ENCODE data around the gene CXorf66.
"Not testable (repeated sequence)": the region's sequence is repeated elsewhere in the genome, so short reads cannot be mapped to it uniquely, and the experiment has no call there.

The CXorf66 gene

DNA sequence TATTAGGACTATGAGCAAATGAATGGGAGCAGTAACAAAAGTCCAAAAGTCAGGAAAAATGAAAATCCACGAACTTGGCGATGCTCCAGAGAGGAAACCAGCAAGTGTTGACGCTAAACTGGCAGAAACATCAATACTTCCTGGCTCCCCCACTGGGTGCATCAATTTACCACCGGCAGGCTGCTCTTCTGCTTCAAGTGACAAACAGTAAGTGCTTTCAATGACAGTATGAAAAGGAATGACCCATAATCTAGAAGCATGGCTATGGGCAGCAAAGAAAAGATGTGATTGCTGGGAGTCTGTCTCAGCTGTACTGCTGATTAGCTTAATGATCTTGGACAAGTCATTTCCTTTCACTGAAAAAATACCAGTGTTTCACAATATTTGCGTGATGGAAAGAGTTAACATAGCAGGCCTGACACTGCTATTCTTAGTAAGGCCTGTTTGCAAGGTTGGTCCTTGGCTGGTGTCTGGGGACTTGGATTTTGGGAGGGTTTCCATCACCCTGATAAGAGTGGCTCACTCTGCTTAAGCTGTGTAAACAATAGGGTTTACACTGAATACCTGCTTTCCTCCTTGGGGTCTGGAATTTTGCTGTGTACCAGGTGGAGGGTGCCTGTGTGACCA is 41.1 kb downstream of the CXorf66 start:
- H3K9me3 Mint-ChIP-seq = peaks cover 24% of the 10 kb centered on the region
- no peak for DNase-seq
- H3K36me3 Mint-ChIP-seq (ENCODE audit: low read depth) = peaks cover 20% of the 10 kb centered on the region

GRCh38 chrX:139921142-139921541 is 44.2 kb downstream of the CXorf66 start:
- H3K4me3 Mint-ChIP-seq; H3K27me3 Mint-ChIP-seq (ENCODE audit: low read depth, poor library complexity); DNase-seq; H3K4me1 Mint-ChIP-seq: not testable (repeated sequence)
- Mint-ChIP-seq H3K9me3 (peaks cover 36% of the 10 kb centered on the region), H3K36me3 (ENCODE audit: low read depth) (peaks cover 20% of the 10 kb centered on the region), H3K27ac (peak overlapping the region; percentile 9)

More for the DNA sequence above, 41.1 kb downstream of the CXorf66 start:
- Mint-ChIP-seq H3K27me3 (ENCODE audit: low read depth, poor library complexity) (peaks cover 3% of the 10 kb centered on the region), H3K27ac (no peak overlapping the region), H3K4me3 (no peak overlapping the region), H3K4me1 (peaks cover 8% of the 10 kb centered on the region)
- TF ChIP-seq, protein P1, sequence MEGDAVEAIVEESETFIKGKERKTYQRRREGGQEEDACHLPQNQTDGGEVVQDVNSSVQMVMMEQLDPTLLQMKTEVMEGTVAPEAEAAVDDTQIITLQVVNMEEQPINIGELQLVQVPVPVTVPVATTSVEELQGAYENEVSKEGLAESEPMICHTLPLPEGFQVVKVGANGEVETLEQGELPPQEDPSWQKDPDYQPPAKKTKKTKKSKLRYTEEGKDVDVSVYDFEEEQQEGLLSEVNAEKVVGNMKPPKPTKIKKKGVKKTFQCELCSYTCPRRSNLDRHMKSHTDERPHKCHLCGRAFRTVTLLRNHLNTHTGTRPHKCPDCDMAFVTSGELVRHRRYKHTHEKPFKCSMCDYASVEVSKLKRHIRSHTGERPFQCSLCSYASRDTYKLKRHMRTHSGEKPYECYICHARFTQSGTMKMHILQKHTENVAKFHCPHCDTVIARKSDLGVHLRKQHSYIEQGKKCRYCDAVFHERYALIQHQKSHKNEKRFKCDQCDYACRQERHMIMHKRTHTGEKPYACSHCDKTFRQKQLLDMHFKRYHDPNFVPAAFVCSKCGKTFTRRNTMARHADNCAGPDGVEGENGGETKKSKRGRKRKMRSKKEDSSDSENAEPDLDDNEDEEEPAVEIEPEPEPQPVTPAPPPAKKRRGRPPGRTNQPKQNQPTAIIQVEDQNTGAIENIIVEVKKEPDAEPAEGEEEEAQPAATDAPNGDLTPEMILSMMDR (IDR thresholded peaks at IDR 0.05) = no peak

DNA sequence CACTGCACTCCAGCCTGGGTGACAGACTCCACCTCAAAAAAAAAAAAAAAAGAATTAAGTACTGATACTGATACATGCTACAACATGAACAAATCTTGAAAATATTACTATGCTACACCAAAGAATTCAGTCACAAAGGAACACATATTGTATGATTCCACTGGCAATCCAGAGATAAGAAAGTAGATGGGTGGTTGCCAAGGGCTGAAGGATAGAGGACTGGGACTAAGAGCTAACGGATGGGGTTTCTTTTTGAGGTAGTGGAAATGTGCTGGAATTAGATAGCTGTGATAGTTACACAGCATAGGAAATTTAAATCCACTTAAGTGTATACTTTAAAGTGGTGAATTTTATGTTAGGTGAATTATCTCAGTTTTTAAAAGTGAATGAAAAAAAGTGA is 45.0 kb downstream of the CXorf66 start:
- Mint-ChIP-seq H3K4me3 (no peak overlapping the region), H3K27ac (no peak overlapping the region), H3K27me3 (ENCODE audit: low read depth, poor library complexity) (no peaks in the 10 kb centered on the region), H3K9me3 (peaks cover 38% of the 10 kb centered on the region), H3K36me3 (ENCODE audit: low read depth) (peaks cover 20% of the 10 kb centered on the region), H3K4me1 (no peaks in the 10 kb centered on the region)
- DNase-seq = no peak
- TF ChIP-seq, protein P1 (IDR thresholded peaks at IDR 0.05) = no peak

DNA sequence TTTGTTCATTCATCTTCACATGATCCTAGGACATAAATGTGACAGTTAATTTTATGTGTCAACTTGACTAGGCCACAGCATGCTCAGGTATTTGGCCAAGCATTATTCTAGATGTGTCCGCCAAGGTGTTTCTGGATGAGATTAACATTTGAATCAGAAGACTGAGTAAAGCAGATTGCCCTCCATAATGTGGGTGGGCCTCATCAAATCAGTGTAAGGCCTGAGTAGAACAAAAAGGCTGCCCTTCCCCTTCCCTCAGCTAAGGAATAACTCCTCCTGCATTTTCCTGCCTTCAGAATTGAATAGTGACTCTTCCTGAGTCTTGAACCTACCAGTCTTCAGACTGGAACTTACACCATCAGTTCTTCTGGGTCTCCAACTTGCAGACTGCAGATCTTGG is 50.9 kb downstream of the CXorf66 start:
- Mint-ChIP-seq H3K4me1 (peaks cover 4% of the 10 kb centered on the region), H3K4me3 (no peak overlapping the region), H3K9me3 (peaks cover 38% of the 10 kb centered on the region), H3K36me3 (ENCODE audit: low read depth) (peaks cover 11% of the 10 kb centered on the region), H3K27ac (no peak overlapping the region), H3K27me3 (ENCODE audit: low read depth, poor library complexity) (no peaks in the 10 kb centered on the region)
- DNase-seq = no peak
- TF ChIP-seq, protein P1 (IDR thresholded peaks at IDR 0.05) = no peak

DNA sequence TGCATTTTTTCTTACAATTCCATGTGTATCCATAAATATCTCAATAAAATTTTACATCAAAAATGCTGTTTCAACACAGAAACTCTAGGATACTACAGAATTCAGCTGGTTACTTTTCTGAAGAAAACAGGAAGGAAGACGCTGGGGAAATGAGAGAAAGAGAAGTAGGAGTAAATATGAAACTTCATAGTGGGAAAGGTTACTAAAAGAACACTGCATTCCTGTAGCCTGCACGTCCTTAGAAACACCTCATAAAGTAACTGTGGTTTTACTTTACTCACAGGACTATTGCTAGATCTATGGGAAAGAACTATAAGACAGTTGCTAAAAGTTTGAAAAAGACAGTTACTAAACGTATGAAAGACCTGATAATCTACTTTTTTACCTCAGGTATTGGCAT is 55.6 kb downstream of the CXorf66 start:
- Mint-ChIP-seq H3K27me3 (ENCODE audit: low read depth, poor library complexity) (no peaks in the 10 kb centered on the region), H3K4me3 (no peak overlapping the region), H3K36me3 (ENCODE audit: low read depth) (peaks cover 15% of the 10 kb centered on the region), H3K9me3 (peaks cover 30% of the 10 kb centered on the region), H3K27ac (no peak overlapping the region), H3K4me1 (peaks cover 8% of the 10 kb centered on the region)
- DNase-seq = no peak
- TF ChIP-seq, protein P1 (IDR thresholded peaks at IDR 0.05) = no peak

DNA sequence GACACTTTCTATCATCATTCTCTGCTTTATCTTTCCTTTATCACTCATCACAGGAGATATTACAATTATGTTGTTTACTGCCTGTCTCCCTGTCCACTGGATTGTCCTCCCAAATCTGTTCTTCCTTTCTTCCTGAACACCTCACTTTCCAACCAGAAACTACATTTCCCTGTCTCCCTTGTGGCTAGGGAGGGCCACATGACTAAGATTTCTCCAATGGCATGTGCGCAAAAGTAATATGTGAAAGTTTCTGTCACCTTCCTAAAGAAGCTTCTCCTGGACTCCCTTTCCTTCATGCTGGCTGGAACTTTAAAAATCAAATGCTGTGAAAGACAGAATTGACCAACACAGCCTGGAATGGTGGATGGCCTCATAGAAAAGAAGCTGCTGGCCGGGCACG is 58.2 kb downstream of the CXorf66 start:
- peaks cover 17% of the 10 kb centered on the region for H3K4me1 Mint-ChIP-seq
- TF ChIP-seq, protein P1 (IDR thresholded peaks at IDR 0.05) = no peak
- no peak for DNase-seq
- peaks cover 28% of the 10 kb centered on the region for H3K9me3 Mint-ChIP-seq
- H3K27me3 Mint-ChIP-seq (ENCODE audit: low read depth, poor library complexity) = no peaks in the 10 kb centered on the region
- H3K36me3 Mint-ChIP-seq (ENCODE audit: low read depth) = peaks cover 5% of the 10 kb centered on the region
- H3K4me3 Mint-ChIP-seq = no peak overlapping the region
- peak overlapping the region; percentile 6 for H3K27ac Mint-ChIP-seq
